Suprapubic skin (tissue), 3 donors: ENCODE measurements around the gene SF3A1.

Experiments
- CTCF ChIP-seq, 2 donors: fragments of 200-600 bp in 1 of 2; fragments of 450-650 bp in 1 of 2; sonication (generic) in 1 of 2; IDR thresholded peaks; one replicate each; pipeline ENCODE4 v1.5.1; 2016 to 2019; ENCODE audit warnings: antibody characterized with exemption in 2 of 2, mild to moderate bottlenecking in 1 of 2, moderate library complexity in 1 of 2
- EP300 ChIP-seq: sonication (generic); formaldehyde crosslinking; IDR thresholded peaks from one replicate; pipeline ENCODE4 v1.6.1; 2017; ENCODE audit warnings: antibody characterized with exemption
- POLR2A ChIP-seq, 2 donors: fragments of 450-650 bp; IDR thresholded peaks; one replicate each; pipeline ENCODE4 v1.6.1; 2017; ENCODE audit warnings: antibody characterized with exemption in 2 of 2, mild to moderate bottlenecking in 2 of 2, moderate library complexity in 2 of 2

DNA sequence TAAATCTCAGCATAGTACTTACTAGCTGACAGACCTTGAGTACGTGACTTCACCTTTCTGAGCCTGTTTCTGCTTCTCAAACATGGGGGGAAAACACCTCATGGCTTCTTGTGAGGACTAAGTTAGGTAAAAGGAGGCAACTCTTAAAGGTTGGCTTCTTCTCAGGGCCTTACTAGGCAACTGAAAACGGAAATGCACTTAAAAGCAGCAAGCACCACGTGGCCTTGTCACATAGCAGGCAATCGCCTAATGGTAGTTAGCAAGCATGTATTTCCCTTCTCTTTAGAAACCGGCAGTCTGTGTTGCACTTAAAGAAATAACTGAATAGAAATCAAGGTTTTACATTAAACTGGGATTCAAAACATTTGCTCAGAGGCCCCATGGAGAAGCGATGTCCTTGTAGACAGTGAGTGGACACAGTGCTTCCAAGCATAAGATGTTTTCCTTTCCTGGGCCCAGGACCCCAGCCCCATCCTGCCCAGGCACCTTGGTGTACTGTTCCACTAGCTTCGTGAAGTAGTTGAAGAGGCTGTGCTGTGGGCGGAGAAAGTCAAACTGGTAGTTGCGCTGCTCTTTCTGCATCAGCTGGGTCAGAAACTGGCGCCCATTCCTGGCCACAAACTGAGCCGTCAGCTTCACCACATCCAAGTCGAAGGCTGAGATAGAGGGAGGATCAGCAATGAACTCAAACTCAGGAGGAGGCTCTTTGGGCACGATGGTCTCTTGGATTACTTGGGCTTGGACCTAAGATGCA lies 12.1 kb downstream of the SF3A1 start:
- TF ChIP-seq CTCF (IDR thresholded peaks at IDR 0.05) (no peak), POLR2A (IDR thresholded peaks at IDR 0.05) (no peak), EP300 (no peak)
